ENCODE results near the gene BAIAP3. TPM values are rescaled to one million over a fixed set of nuclear protein-coding genes. Genes with fewer than 3 reads are reported as not detected.

Gene BAIAP3
- total RNA-seq, 2 experiments from 2014 or later: 3.2 to 6.3 TPM

- Histone ChIP-seq H3K4me1 (ENCODE audit: insufficient read depth, low read length, poor library complexity, severe bottlenecking) (peaks cover 31% of the 10 kb centered on the region), H3K9me3 (ENCODE audit: low read length) (no peaks in the 10 kb centered on the region), H3K4me3 (ENCODE audit: low read depth, low read length, poor library complexity, severe bottlenecking) (no peak overlapping the region), H3K27ac (ENCODE audit: low read depth, low read length, poor library complexity, severe bottlenecking) (peak overlapping the region; percentile 71), H3K36me3 (ENCODE audit: insufficient read depth, low read length) (peaks cover 9% of the 10 kb centered on the region), H3K4me2 (ENCODE audit: low read length) (no peak overlapping the region), H2AFZ (ENCODE audit: low read length) (no peak overlapping the region), H3K79me2 (ENCODE audit: insufficient read depth, low read depth, low read length) (no peaks in the 10 kb centered on the region), H4K20me1 (ENCODE audit: insufficient read depth, low read length) (no peaks in the 10 kb centered on the region), H3K9me2 (ENCODE audit: insufficient read depth, low read length) (no peaks in the 10 kb centered on the region)
- DNase-seq (ENCODE audit: low spot score): peak; percentile 29
- intact Hi-C loops (cut with micrococcal nuclease; ENCODE audit: unreplicated experiment): no loop called here
- no TSS peak for BruUV-seq (replicated peaks)
- ChIA-PET POLR2A (no interaction called here), CTCF (ENCODE audit: unreplicated experiment) (no interaction called here)
- peak; percentile 78 for TF ChIP-seq CTCF (conservative IDR thresholded peaks at IDR 0.05; ENCODE audit: low read length)
- no peak for TF ChIP-seq EZH2phosphoT487 (IDR thresholded peaks at IDR 0.05; ENCODE audit: borderline replicate concordance, low read depth, low read length)
Observed at GRCh38 chr16:1330260-1330914, 3.1 kb upstream of the BAIAP3 start.

- ChIA-PET CTCF (ENCODE audit: unreplicated experiment) (interaction anchor here (1.4 kb wide), 1 partner anchor 12 kb away, joined by 5 read pairs; no protein-coding TSS in a partner anchor), POLR2A (no interaction called here)
- BruUV-seq (replicated peaks): no TSS peak
- Histone ChIP-seq H3K79me2 (ENCODE audit: insufficient read depth, low read depth, low read length) (no peaks in the 10 kb centered on the region), H3K9me3 (ENCODE audit: low read length) (no peaks in the 10 kb centered on the region), H3K4me3 (ENCODE audit: low read depth, low read length, poor library complexity, severe bottlenecking) (peak overlapping the region; percentile 57), H2AFZ (ENCODE audit: low read length) (peak overlapping the region; percentile 52; the same call in 1 of the 2 replicates), H3K36me3 (ENCODE audit: insufficient read depth, low read length) (0 out of 2 replicates have a peak, but pooled peaks cover 1% of the 10 kb centered on the region), H4K20me1 (ENCODE audit: insufficient read depth, low read length) (no peaks in the 10 kb centered on the region), H3K27ac (ENCODE audit: low read depth, low read length, poor library complexity, severe bottlenecking) (peak overlapping the region; percentile 71), H3K9me2 (ENCODE audit: insufficient read depth, low read length) (no peaks in the 10 kb centered on the region), H3K4me1 (ENCODE audit: insufficient read depth, low read length, poor library complexity, severe bottlenecking) (peaks cover 31% of the 10 kb centered on the region), H3K4me2 (ENCODE audit: low read length) (peak overlapping the region; percentile 79)
- peak; percentile 37 for DNase-seq (ENCODE audit: low spot score)
- intact Hi-C loops (cut with micrococcal nuclease; ENCODE audit: unreplicated experiment): loop anchor here (1.0 kb wide), 1 partner anchor 11 kb away; no protein-coding TSS in a partner anchor
- no peak for TF ChIP-seq EZH2phosphoT487 (IDR thresholded peaks at IDR 0.05; ENCODE audit: borderline replicate concordance, low read depth, low read length)
- no peak for TF ChIP-seq CTCF (conservative IDR thresholded peaks at IDR 0.05; ENCODE audit: low read length)
Observed at GRCh38 chr16:1330931-1331711, 2.3 kb upstream of the BAIAP3 start.

Measured in OCI-LY7 (cell line).